Measurements from ENCODE around the gene ST6GALNAC6. TPM values are rescaled to one million over a fixed set of nuclear protein-coding genes. Genes with fewer than 3 reads are reported as not detected.
A peak's percentile ranks its signal among the peaks of the same experiment; 100 is the strongest.

Gene ST6GALNAC6
- total and polyA plus RNA-seq, 2 of the 4 experiments (the other 2 are of a cell fraction), result 35.7 to 48.6 TPM

- ChIA-PET CTCF (interaction anchor here (0.6 kb wide), 1 partner anchor 14 kb away, joined by 3 read pairs; no protein-coding TSS in a partner anchor), POLR2A (ENCODE audit: unreplicated experiment) (interaction anchor here (0.6 to 1.6 kb wide), 2 partner anchors 17 to 18 kb away, joined by 4 to 6 read pairs; no protein-coding TSS in a partner anchor)
- no peak overlapping the region for H2BK20ac ChIP-seq (ENCODE audit: low read depth, low read length)
- H3K36me3 ChIP-seq (ENCODE audit: control insufficient read depth, insufficient read depth, low read length), result peaks cover 6% of the 10 kb centered on the region
- H3K27me3 ChIP-seq (ENCODE audit: control insufficient read depth, insufficient read depth, low read length), result no peaks in the 10 kb centered on the region
- no peak overlapping the region for H4K8ac ChIP-seq (ENCODE audit: low read depth in 2 of 2, low read length in 2 of 2)
- H3K9me3 ChIP-seq (ENCODE audit: control insufficient read depth, insufficient read depth, low read length), result no peaks in the 10 kb centered on the region
- H4K20me1 ChIP-seq (ENCODE audit: insufficient read depth, low read length), result no peaks in the 10 kb centered on the region
- H3K56ac ChIP-seq (ENCODE audit: extremely low read depth, insufficient read depth, low read length), result no peak overlapping the region
- H3K4me2 ChIP-seq (ENCODE audit: low read depth, low read length), result no peak overlapping the region
- TF ChIP-seq RFX5 (IDR thresholded peaks at IDR 0.05; ENCODE audit: low read depth, low read length) (no peak), RCOR1 (IDR thresholded peaks at IDR 0.05; ENCODE audit: insufficient replicate concordance, low read length) (no peak), SMC3 (IDR thresholded peaks at IDR 0.05; ENCODE audit: low read depth, low read length) (no peak), MXI1 (IDR thresholded peaks at IDR 0.05; ENCODE audit: borderline replicate concordance, low read depth, low read length) (no peak), FOS (IDR thresholded peaks at IDR 0.05; ENCODE audit: low read depth, low read length) (no peak), CEBPB (IDR thresholded peaks at IDR 0.05; ENCODE audit: low read depth, low read length) (no peak), CTCF (conservative IDR thresholded peaks at IDR 0.05; ENCODE audit: low read depth, low read length) (no peak), USF2 (IDR thresholded peaks at IDR 0.05; ENCODE audit: low read depth, low read length) (no peak), NFE2L2 (IDR thresholded peaks at IDR 0.05; ENCODE audit: low read depth, low read length) (no peak), CHD1 (IDR thresholded peaks at IDR 0.05; ENCODE audit: low read depth, low read length) (no peak), MAFK (IDR thresholded peaks at IDR 0.05; ENCODE audit: low read depth, low read length) (no peak), BHLHE40 (IDR thresholded peaks at IDR 0.05; ENCODE audit: low read depth, low read length) (no peak), RAD21 (IDR thresholded peaks at IDR 0.05; ENCODE audit: low read length) (no peak)
- peaks cover 11% of the 10 kb centered on the region for H3K4me1 ChIP-seq (ENCODE audit: control insufficient read depth, insufficient read depth, low read length)
- H4K5ac ChIP-seq (ENCODE audit: low read depth, low read length), result no peak overlapping the region
- H2AK9ac ChIP-seq (replicated peaks; ENCODE audit: low read depth, low read length, poor library complexity), result no peak overlapping the region
- H2BK120ac ChIP-seq (ENCODE audit: low read depth, low read length), result no peak overlapping the region; the same call in 1 of the 2 replicates
- H3K27ac ChIP-seq (ENCODE audit: insufficient read depth, low read length), result no peak overlapping the region
- ATAC-seq (ENCODE audit: low read depth) (no peak), DNase-seq (no peak)
- no peak overlapping the region for H3K9ac ChIP-seq (ENCODE audit: low read depth, low read length)
- H2AK5ac ChIP-seq (ENCODE audit: low read depth, low read length), result peak overlapping the region; percentile 80
- H3K4ac ChIP-seq (ENCODE audit: low read depth, low read length), result peak overlapping the region; percentile 18; the same call in 1 of the 2 replicates
- dilution Hi-C loops (cut with HindIII; ENCODE audit: low sequenced_read_pairs, unreplicated experiment), result no loop called here
- peaks cover 0 to 31% of the 10 kb centered on the region in 2 experiments; a peak in 2 of 4 replicates for H3K79me1 ChIP-seq (ENCODE audit: low read depth in 1 of 2, low read length in 2 of 2)
- WGBS, 2 experiments (ENCODE audit: extremely low coverage in 2 of 2, insufficient read length in 1 of 2), result 80% methylated on average over 3 of the region's 11 CpGs; no CpG with 5 or more reads in 1 of the 2 experiments
- no peak overlapping the region for H3K14ac ChIP-seq (replicated peaks; ENCODE audit: low read depth, low read length)
- BruUV-seq (replicated peaks), result no TSS peak
- intact Hi-C loops (cut with micrococcal nuclease), result no loop called here
- H4K91ac ChIP-seq (ENCODE audit: insufficient read depth, low read depth, low read length), result no peak overlapping the region
- no peak overlapping the region for H3K4me3 ChIP-seq (ENCODE audit: insufficient read depth, low read depth, low read length)
- no peak overlapping the region for H3K23ac ChIP-seq (ENCODE audit: low read depth, low read length)
- no peak overlapping the region for H2BK5ac ChIP-seq (ENCODE audit: low read depth, low read length, poor library complexity, severe bottlenecking)
- H3K18ac ChIP-seq (ENCODE audit: low read depth, low read length), result no peak overlapping the region
- H2AFZ ChIP-seq (replicated peaks; ENCODE audit: low read length, poor library complexity), result peak overlapping the region; percentile 37
- H3K9me1 ChIP-seq (ENCODE audit: insufficient read depth, low read length), result peaks cover 12% of the 10 kb centered on the region
- in situ Hi-C loops (cut with MboI; ENCODE audit: low sequenced_read_pairs), result no loop called here
- peak overlapping the region; percentile 73; the same call in 2 of the 3 replicates for H2BK15ac ChIP-seq (ENCODE audit: low read depth, low read length)
These were observed 43.2 kb downstream of the ST6GALNAC6 start for GRCh38 chr9:127856094-127856728.

Measured in IMR-90 (cell line).